Prostate gland (tissue), 2 donors: ENCODE data around the gene CCT2. TPM values are rescaled to one million over a fixed set of nuclear protein-coding genes. Genes with fewer than 3 reads are reported as not detected.

ENCODE experiments used
- DNase-seq: peaks from one replicate; pipeline ENCODE4 v3.0.0-alpha.2; 2019; ENCODE audit warnings: low spot score
- H3K27ac ChIP-seq, 2 donors: fragments of 200-600 bp; sonication (generic); 2 replicates each; pipeline ENCODE4 v1.5.1; 2017 to 2019
- H3K27me3 ChIP-seq: fragments of 200-600 bp; sonication (generic); replicated peaks from 2 replicates; pipeline ENCODE4 v1.5.1; 2019; ENCODE audit not compliant: insufficient read depth
- H3K36me3 ChIP-seq, 2 donors: fragments of 200-600 bp; sonication (generic); 1 replicate in 1 of 2; 2 replicates in 1 of 2; pipeline versions ENCODE4 v1.5.1 to v1.8.1; 2017 to 2019
- H3K4me1 ChIP-seq: fragments of 200-600 bp; sonication (generic); replicated peaks from 2 replicates; pipeline ENCODE4 v1.5.1; 2019
- H3K4me3 ChIP-seq, 2 donors: fragments of 200-600 bp; sonication (generic); 2 replicates each; pipeline ENCODE4 v1.5.1; 2017 to 2019
- H3K9me3 ChIP-seq: fragments of 200-600 bp; sonication (generic); 2 replicates; pipeline ENCODE4 v1.5.1; 2017
- POLR2A ChIP-seq: fragments of 450-650 bp; IDR thresholded peaks from one replicate; pipeline ENCODE4 v1.6.1; 2016; ENCODE audit warnings: antibody characterized with exemption, mild to moderate bottlenecking
- POLR2AphosphoS5 ChIP-seq: sonication (generic); formaldehyde crosslinking; IDR thresholded peaks from one replicate; pipeline ENCODE4 v1.6.1; 2017; ENCODE audit warnings: antibody characterized with exemption
- WGBS: methylation state at CpG from one replicate; pipeline ENCODE4 v1.1.5; 2018; 5-methylcytosine and 5-hydroxymethylcytosine counted together
- intact Hi-C: fragments of 100-400 bp; cut with DNase I; formaldehyde crosslinking; loops from one replicate; pipeline ENCODE4 v1.14.2; 2022
- microRNA-seq: library from miRNA; unstranded; fragments of <30 nt; microRNA quantifications from one replicate; pipeline ENCODE4, GENCODE V29; 2016
- small RNA-seq, 2 donors: library from RNA; depleted of rRNA; stranded (forward); fragments of <200 nt; gene quantifications; one replicate each; pipeline ENCODE3, GENCODE V24; 2016
- total RNA-seq, 2 donors: library from RNA; depleted of rRNA; stranded (reverse); fragments of >200 nt; gene quantifications; one replicate each; pipeline ENCODE4 v1.1.0, GENCODE V29; 2016
- TF ChIP-seq, protein P1 (sequence below), 4 experiments: fragments of 200-600 bp in 2 of 4; fragments of 450-650 bp in 2 of 4; sonication (generic) in 2 of 4; IDR thresholded peaks; 1 replicate in 3 of 4; 2 replicates in 1 of 4; pipeline ENCODE4 v1.5.1; 2016 to 2019; ENCODE audit warnings: antibody characterized with exemption in 4 of 4, mild to moderate bottlenecking in 2 of 4, moderate library complexity in 2 of 4

CCT2 gene
- total RNA-seq, 2 donors from 2014 or later: 86.7 to 116 TPM

DNA sequence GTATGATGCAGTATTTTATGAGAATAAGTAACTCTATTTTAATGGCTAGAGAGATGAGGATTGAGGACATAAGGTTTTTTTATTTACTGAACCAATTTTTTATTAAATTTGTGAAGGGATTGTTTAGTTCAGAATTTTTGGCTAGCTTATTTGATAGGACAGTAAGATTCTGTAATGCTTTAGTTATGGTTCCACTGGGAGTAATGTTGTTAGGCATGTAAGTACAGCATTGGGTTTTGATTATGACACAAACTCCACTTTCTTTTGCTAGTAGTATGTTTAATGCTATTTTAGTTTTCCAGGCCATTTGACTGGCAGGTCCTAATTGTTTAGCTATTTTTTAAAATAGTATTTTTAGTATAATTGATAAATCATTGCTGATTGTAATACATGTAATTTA lies 59.3 kb downstream of the CCT2 start:
- intact Hi-C loops: no loop called here
- H3K27me3 ChIP-seq: no peaks in the 10 kb centered on the region
- TF ChIP-seq, protein P1, sequence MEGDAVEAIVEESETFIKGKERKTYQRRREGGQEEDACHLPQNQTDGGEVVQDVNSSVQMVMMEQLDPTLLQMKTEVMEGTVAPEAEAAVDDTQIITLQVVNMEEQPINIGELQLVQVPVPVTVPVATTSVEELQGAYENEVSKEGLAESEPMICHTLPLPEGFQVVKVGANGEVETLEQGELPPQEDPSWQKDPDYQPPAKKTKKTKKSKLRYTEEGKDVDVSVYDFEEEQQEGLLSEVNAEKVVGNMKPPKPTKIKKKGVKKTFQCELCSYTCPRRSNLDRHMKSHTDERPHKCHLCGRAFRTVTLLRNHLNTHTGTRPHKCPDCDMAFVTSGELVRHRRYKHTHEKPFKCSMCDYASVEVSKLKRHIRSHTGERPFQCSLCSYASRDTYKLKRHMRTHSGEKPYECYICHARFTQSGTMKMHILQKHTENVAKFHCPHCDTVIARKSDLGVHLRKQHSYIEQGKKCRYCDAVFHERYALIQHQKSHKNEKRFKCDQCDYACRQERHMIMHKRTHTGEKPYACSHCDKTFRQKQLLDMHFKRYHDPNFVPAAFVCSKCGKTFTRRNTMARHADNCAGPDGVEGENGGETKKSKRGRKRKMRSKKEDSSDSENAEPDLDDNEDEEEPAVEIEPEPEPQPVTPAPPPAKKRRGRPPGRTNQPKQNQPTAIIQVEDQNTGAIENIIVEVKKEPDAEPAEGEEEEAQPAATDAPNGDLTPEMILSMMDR (IDR thresholded peaks at IDR 0.05): no peak
- no peak for TF ChIP-seq POLR2AphosphoS5
- no peak for TF ChIP-seq POLR2A

DNA sequence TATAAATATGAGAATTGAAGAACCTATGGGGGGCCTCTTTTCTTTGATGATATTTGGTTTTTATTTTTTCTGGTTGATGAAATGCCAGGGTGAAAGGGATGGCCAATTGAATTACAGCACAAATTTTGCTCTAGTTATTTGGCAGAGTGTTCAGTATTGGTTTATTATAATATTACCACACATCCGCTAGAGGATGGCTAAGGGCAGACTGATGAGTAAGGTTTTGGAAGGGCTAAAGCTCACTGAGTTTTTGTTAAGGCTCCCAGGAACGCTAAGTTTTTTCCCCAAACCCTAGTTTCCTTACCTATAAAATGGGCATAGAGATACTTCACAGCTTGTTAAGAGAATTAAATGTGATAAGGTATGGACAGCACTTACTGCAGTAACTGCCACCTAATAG lies 59.8 kb downstream of the CCT2 start:
- DNase-seq: no peak
- Histone ChIP-seq H3K9me3 (no peaks in the 10 kb centered on the region), H3K27me3 (no peaks in the 10 kb centered on the region), H3K4me1 (no peaks in the 10 kb centered on the region), H3K27ac (no peak overlapping the region), H3K36me3 (no peaks in the 10 kb centered on the region), H3K4me3 (no peak overlapping the region)
- 90% methylated on average over 2 of the region's 2 CpGs for WGBS
- TF ChIP-seq, protein P1 (IDR thresholded peaks at IDR 0.05): no peak
- TF ChIP-seq POLR2AphosphoS5 (no peak), POLR2A (no peak)
- intact Hi-C loops: no loop called here

More for the DNA sequence above, 59.3 kb downstream of the CCT2 start:
- no peak for DNase-seq
- Histone ChIP-seq H3K36me3 (no peaks in the 10 kb centered on the region), H3K9me3 (no peaks in the 10 kb centered on the region), H3K27ac (no peak overlapping the region), H3K4me3 (no peak overlapping the region), H3K4me1 (no peaks in the 10 kb centered on the region)

DNA sequence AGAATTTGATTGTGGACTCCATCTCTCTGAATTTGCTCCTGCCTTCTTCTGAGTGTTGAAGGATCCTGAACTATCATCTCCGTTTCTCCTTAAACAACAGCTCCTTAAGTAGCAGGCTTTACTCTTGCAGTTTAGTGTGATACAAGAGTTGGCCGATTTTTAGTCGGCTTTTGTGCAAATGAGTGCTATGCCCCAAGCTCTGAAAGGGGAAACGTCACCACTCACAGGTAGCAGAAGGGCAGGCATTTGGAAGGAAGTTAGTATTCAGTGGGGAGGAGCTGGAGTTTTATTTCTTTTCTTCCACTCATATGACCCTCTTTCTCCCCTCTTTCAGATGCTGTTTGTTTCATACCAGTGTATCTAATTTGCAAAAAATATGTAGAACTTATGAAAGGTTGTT lies 61.9 kb downstream of the CCT2 start:
- 57% methylated on average over 4 of the region's 4 CpGs for WGBS
- Histone ChIP-seq H3K27ac (no peak overlapping the region), H3K27me3 (no peaks in the 10 kb centered on the region), H3K9me3 (no peaks in the 10 kb centered on the region), H3K4me1 (no peaks in the 10 kb centered on the region), H3K4me3 (no peak overlapping the region), H3K36me3 (no peaks in the 10 kb centered on the region)
- no peak for DNase-seq
- TF ChIP-seq POLR2A (no peak), POLR2AphosphoS5 (no peak)
- TF ChIP-seq, protein P1 (IDR thresholded peaks at IDR 0.05): no peak
- intact Hi-C loops: no loop called here

DNA sequence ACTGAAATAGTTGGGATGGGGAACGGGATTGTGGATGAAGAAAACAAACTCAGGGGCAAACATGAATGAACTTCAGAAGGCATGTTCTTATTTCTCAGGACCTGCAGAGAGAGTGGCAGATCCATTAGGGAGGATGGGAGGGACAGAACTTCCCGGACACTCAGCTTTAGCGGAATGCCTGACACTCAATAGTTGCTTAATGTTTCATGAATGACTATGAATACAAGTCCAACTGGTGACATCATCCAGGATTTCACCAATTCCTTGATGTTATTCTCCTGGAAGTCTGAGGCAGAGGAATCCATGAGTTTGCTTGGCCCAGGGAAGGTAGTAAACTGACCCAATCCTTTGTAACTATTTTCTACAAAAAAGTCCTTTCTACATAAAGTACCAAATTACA lies 63.2 kb downstream of the CCT2 start:
- WGBS: 74% methylated on average over 3 of the region's 3 CpGs
- TF ChIP-seq POLR2AphosphoS5: no peak
- TF ChIP-seq, protein P1 (IDR thresholded peaks at IDR 0.05): no peak
- no peak for TF ChIP-seq POLR2A
- Histone ChIP-seq H3K4me1 (no peaks in the 10 kb centered on the region), H3K4me3 (no peak overlapping the region), H3K27me3 (no peaks in the 10 kb centered on the region), H3K36me3 (no peaks in the 10 kb centered on the region), H3K27ac (no peak overlapping the region), H3K9me3 (no peaks in the 10 kb centered on the region)
- DNase-seq: no peak
- intact Hi-C loops: no loop called here

DNA sequence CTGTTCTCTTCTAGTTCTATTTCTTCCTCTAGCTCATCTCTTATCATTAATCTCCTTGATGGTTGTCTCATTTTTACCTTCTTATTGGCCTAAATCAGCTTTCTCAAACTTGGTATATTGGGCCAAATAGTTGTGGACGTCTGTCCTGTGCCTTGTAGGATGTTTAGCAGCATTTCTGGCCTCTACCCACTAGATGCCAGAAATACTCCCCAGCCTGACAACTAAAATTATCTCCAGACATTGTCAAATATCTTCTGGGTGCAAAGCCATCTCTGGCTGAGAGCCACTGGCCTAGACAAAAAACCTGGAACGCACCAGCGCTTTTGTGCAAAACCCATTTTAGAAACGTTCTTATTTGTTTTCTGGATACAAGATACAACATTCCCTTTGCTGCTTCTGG lies 64.3 kb downstream of the CCT2 start:
- 35% methylated on average over 4 of the region's 4 CpGs for WGBS
- no peaks in the 10 kb centered on the region for H3K27me3 ChIP-seq
- intact Hi-C loops: no loop called here
- no peak for DNase-seq
- TF ChIP-seq, protein P1 (IDR thresholded peaks at IDR 0.05): no peak
- TF ChIP-seq POLR2AphosphoS5 (no peak), POLR2A (no peak)
- H3K4me3 ChIP-seq: no peak overlapping the region
- no peak overlapping the region for H3K27ac ChIP-seq
- no peaks in the 10 kb centered on the region for H3K4me1 ChIP-seq
- no peaks in the 10 kb centered on the region for H3K36me3 ChIP-seq
- no peaks in the 10 kb centered on the region for H3K9me3 ChIP-seq

Small RNA genes lying within 50 kb of the gene (microRNA-seq; reads per million reads assigned to microRNA genes)
- gene MIR3913-1 (not detected), gene MIR3913-2 (not detected)

Small RNA genes lying within 50 kb of the gene (small RNA-seq; reads per million reads assigned to genes)
- gene MIR3913-1: 3.2 to 7.5 reads per million in 2 donors

Other genes starting within 250 kb of the CCT2 start
- gene LYZ, start 237.1 kb upstream of the CCT2 start, total RNA-seq: 10 to 100 TPM; 26.6 to 27.3 TPM
- gene YEATS4, start 225.7 kb upstream of the CCT2 start, total RNA-seq: 10 to 100 TPM; 29.0 to 57.4 TPM
- gene FRS2, start 115.1 kb upstream of the CCT2 start, total RNA-seq: 10 to 100 TPM; 39.5 to 65.6 TPM
- not detected for gene LRRC10, start 25.4 kb downstream of the CCT2 start, total RNA-seq
- gene BEST3, start 113.8 kb downstream of the CCT2 start, total RNA-seq: 1 to 10 TPM in 1 of 2 donors, under 1 TPM in 1; 0.85 to 2.1 TPM
- 10 to 100 TPM; 35.2 to 40.3 TPM for gene RAB3IP, start 153.4 kb downstream of the CCT2 start, total RNA-seq
- gene MYRFL, start 239.8 kb downstream of the CCT2 start, total RNA-seq: under 1 TPM in 1 of 2 donors, not detected in 1; 0.27 TPM